ENCODE measurements around the gene PTPN5. TPM values are rescaled to one million over a fixed set of nuclear protein-coding genes. Genes with fewer than 3 reads are reported as not detected.

PTPN5 gene
- total and polyA plus RNA-seq, 2 donors = 0.09 to 0.46 TPM

DNA sequence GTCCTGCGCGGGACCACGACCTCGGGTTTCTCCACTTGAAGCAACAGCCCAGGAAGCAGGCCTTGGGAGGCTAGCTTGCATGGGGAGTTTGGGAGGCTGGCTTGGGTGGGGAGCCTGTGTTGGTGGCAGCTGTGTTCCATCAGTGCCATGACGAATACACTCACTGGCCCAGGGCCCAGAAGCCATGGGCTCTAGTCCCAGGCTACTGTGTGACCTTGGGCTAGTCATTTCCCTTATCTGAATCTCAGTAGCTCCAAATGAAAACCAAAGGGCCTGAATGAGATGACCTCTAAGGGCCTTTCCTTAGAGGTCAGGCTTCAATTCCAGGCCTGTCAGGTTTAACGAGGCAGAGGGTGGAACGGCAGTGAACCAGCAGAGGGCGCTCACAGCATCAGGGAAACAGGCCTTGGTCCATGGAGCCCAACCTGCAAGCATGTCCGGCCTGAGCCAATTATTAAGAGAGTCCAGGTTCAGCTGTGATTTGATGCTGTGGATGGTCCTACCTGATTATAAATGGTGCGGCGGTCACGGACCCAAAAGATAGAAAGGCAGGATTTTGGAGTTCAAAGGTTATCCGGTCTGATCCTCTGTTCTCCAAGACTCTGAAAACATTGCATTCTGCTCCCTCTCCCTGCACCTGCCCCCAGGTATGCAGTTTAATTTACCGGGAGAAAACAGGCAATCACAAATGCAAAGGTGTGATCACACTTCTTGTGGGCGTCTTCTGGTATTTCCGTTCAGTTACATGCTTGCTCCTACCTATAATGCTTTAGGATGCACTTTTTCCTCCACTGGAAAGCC lies 15.9 kb downstream of the PTPN5 start:
- Histone ChIP-seq H3K9me3 (ENCODE audit: control insufficient read depth in 2 of 2, insufficient read depth in 1 of 2, low read length in 1 of 2) (no peaks in the 10 kb centered on the region), H3K4me3 (ENCODE audit: low read length in 2 of 2) (no peak overlapping the region), H3K27ac (ENCODE audit: low read depth in 1 of 2, low read length in 1 of 2) (no peak overlapping the region), H3K27me3 (ENCODE audit: control insufficient read depth in 2 of 2, insufficient read depth in 1 of 2, low read length in 1 of 2) (peaks cover 0 to 7% of the 10 kb centered on the region in 2 donors), H3K4me1 (ENCODE audit: control insufficient read depth in 2 of 2, insufficient read depth in 2 of 2, low read length in 2 of 2) (no peaks in the 10 kb centered on the region), H3K36me3 (ENCODE audit: control insufficient read depth in 2 of 2, insufficient read depth in 2 of 2, low read length in 1 of 2) (no peaks in the 10 kb centered on the region)
- WGBS = 64% methylated on average over 16 of the region's 16 CpGs
- DNase-seq (ENCODE audit: low read depth in 6 of 9, low spot score in 9 of 9) = peak in 7 of 9 donors; percentile 3 to 42 (median 13)

DNA sequence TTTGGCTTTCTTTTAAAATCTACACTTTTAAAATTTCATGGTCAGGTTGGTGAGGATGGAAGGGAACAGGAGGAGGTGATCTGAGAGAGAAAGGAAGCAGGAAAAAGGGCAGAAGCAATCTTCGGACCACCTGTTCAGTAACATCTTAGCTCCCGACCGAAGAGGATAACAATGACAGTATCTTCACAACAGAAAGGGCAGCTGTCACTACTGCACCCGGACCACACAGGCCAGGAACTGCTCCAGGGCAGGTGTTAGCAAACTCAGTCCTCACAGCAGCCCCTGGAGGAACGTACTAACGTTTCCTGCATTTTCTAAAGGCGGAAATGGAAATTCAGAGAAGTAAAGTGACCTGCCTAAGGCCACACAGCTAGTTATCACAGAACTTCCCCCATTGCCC lies 16.8 kb downstream of the PTPN5 start:
- no peaks in the 10 kb centered on the region for H3K4me1 ChIP-seq (ENCODE audit: control insufficient read depth in 2 of 2, insufficient read depth in 2 of 2, low read length in 2 of 2)
- DNase-seq (ENCODE audit: low read depth in 6 of 9, low spot score in 9 of 9) = no peak
- WGBS = 91% methylated on average over 7 of the region's 7 CpGs

DNA sequence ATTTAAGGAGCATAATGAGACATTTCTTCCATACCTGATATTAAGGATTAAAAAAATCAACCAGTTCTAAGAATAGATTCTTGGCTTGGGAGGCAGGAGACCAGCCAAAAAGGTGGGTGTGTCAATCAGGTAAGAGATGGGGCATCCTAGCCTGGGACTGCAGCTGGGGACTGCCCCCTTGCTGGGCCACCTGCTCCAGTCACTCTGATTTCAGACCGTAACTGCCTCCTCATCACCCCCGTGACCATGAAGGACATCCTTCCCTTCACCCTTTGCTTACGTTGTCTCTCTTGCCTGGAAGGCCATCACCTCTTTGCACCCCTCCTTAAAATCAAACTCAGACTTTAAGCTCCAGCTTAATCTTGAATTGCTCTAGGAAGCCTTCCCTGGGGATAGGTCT lies 17.9 kb downstream of the PTPN5 start:
- 93% methylated on average over 3 of the region's 3 CpGs for WGBS
- Histone ChIP-seq H3K27ac (ENCODE audit: low read depth in 1 of 2, low read length in 1 of 2) (no peak overlapping the region), H3K27me3 (ENCODE audit: control insufficient read depth in 2 of 2, insufficient read depth in 1 of 2, low read length in 1 of 2) (peaks cover 0 to 7% of the 10 kb centered on the region in 2 donors), H3K4me1 (ENCODE audit: control insufficient read depth in 2 of 2, insufficient read depth in 2 of 2, low read length in 2 of 2) (no peaks in the 10 kb centered on the region), H3K9me3 (ENCODE audit: control insufficient read depth in 2 of 2, insufficient read depth in 1 of 2, low read length in 1 of 2) (no peaks in the 10 kb centered on the region), H3K4me3 (ENCODE audit: low read length in 2 of 2) (no peak overlapping the region), H3K36me3 (ENCODE audit: control insufficient read depth in 2 of 2, insufficient read depth in 2 of 2, low read length in 1 of 2) (no peaks in the 10 kb centered on the region)
- DNase-seq (ENCODE audit: low read depth in 6 of 9, low spot score in 9 of 9) = no peak

More for the DNA sequence above, 16.8 kb downstream of the PTPN5 start:
- H3K36me3 ChIP-seq (ENCODE audit: control insufficient read depth in 2 of 2, insufficient read depth in 2 of 2, low read length in 1 of 2) = no peaks in the 10 kb centered on the region
- no peaks in the 10 kb centered on the region for H3K9me3 ChIP-seq (ENCODE audit: control insufficient read depth in 2 of 2, insufficient read depth in 1 of 2, low read length in 1 of 2)
- no peak overlapping the region for H3K4me3 ChIP-seq (ENCODE audit: low read length in 2 of 2)
- no peak overlapping the region for H3K27ac ChIP-seq (ENCODE audit: low read depth in 1 of 2, low read length in 1 of 2)
- H3K27me3 ChIP-seq (ENCODE audit: control insufficient read depth in 2 of 2, insufficient read depth in 1 of 2, low read length in 1 of 2) = peaks cover 0 to 7% of the 10 kb centered on the region in 2 donors

DNA sequence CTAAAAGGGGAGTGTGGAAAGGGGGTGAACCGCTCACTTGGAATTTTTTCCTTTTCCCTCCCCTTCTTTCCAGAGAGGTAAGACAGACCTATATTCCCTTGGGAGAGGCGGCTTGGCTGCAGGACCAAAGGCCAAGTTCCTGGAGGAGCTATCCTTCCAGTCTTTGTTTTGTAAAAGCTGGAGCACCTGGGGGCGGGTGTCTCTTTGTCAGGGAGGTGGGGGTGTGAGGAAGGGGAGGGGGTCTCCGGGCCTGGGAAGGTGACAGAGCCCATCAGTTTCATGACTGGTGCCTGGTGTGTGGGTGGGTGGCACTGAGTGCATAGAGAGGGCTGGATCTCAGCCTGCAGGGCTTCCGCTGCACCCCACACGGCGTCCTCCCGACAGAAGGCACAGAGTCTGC lies 18.5 kb downstream of the PTPN5 start:
- DNase-seq (ENCODE audit: low read depth in 6 of 9, low spot score in 9 of 9) = no peak
- Histone ChIP-seq H3K9me3 (ENCODE audit: control insufficient read depth in 2 of 2, insufficient read depth in 1 of 2, low read length in 1 of 2) (no peaks in the 10 kb centered on the region), H3K4me3 (ENCODE audit: low read length in 2 of 2) (no peak overlapping the region), H3K4me1 (ENCODE audit: control insufficient read depth in 2 of 2, insufficient read depth in 2 of 2, low read length in 2 of 2) (no peaks in the 10 kb centered on the region), H3K27me3 (ENCODE audit: control insufficient read depth in 2 of 2, insufficient read depth in 1 of 2, low read length in 1 of 2) (peaks cover 0 to 7% of the 10 kb centered on the region in 2 donors), H3K36me3 (ENCODE audit: control insufficient read depth in 2 of 2, insufficient read depth in 2 of 2, low read length in 1 of 2) (no peaks in the 10 kb centered on the region), H3K27ac (ENCODE audit: low read depth in 1 of 2, low read length in 1 of 2) (no peak overlapping the region)
- 86% methylated on average over 8 of the region's 8 CpGs for WGBS

DNA sequence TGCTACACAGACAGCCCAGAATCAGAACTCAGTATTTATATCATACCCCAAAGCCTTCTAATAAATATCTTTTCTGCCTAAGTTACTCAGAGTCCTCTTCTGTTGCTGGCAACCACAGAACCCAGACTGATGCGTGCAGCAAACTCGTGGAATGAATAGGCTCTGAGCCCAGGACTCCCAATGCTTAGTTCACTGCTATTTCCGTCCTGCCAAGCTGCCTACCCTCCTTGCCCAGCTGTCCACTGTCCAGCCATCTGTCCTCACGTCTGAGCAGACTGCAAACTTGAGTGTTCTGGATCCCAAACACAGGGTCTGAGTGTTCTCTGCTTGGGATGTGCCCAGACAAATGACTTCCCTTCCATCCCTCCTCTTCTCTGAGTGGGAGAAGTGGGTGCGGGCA lies 19.4 kb downstream of the PTPN5 start:
- peaks cover 0 to 7% of the 10 kb centered on the region in 2 donors for H3K27me3 ChIP-seq (ENCODE audit: control insufficient read depth in 2 of 2, insufficient read depth in 1 of 2, low read length in 1 of 2)
- no peaks in the 10 kb centered on the region for H3K36me3 ChIP-seq (ENCODE audit: control insufficient read depth in 2 of 2, insufficient read depth in 2 of 2, low read length in 1 of 2)
- WGBS = 90% methylated on average over 5 of the region's 5 CpGs
- H3K4me3 ChIP-seq (ENCODE audit: low read length in 2 of 2) = no peak overlapping the region
- H3K9me3 ChIP-seq (ENCODE audit: control insufficient read depth in 2 of 2, insufficient read depth in 1 of 2, low read length in 1 of 2) = no peaks in the 10 kb centered on the region
- no peaks in the 10 kb centered on the region for H3K4me1 ChIP-seq (ENCODE audit: control insufficient read depth in 2 of 2, insufficient read depth in 2 of 2, low read length in 2 of 2)
- no peak for DNase-seq (ENCODE audit: low read depth in 6 of 9, low spot score in 9 of 9)
- H3K27ac ChIP-seq (ENCODE audit: low read depth in 1 of 2, low read length in 1 of 2) = no peak overlapping the region

DNA sequence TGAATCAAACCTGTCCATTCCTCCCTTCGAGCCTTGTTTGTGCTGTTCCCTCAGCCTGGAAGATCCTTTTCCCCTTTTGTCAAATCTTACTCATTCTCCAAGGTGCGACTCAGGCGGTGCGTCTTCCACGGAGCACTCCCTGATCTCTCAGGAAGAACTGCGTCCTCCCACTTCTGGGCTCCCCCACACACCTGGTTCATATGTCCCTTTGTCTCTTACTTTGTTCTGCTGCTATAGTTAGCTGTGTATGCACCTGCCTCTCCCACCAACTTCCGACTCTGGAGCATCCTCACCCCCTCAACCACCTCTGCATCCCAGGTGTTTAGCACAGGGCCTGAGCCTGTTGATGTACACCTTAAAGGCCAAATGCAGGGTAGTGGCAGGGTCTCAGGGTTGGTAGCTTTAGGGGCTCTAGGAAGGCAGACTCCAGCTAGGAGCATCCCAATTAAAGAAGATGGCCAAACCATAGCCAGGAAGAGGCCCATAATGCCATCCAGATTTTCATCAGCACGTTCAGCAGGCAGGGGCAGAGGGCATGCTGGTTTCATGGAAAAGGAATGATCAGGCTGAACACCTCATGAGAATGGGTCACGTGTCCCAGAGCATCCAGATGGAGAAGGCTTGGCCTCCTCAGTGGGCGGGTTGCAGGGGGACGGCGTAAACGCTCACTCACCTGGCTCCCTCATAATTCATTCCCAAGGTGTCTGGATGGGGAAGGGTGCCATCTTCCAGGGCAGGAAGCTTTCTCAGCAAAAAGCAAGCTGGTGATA lies 20.1 kb downstream of the PTPN5 start:
- H3K4me3 ChIP-seq (ENCODE audit: low read length in 2 of 2) = no peak overlapping the region
- WGBS = 90% methylated on average over 13 of the region's 13 CpGs
- H3K27me3 ChIP-seq (ENCODE audit: control insufficient read depth in 2 of 2, insufficient read depth in 1 of 2, low read length in 1 of 2) = peaks cover 0 to 7% of the 10 kb centered on the region in 2 donors
- no peaks in the 10 kb centered on the region for H3K36me3 ChIP-seq (ENCODE audit: control insufficient read depth in 2 of 2, insufficient read depth in 2 of 2, low read length in 1 of 2)
- H3K9me3 ChIP-seq (ENCODE audit: control insufficient read depth in 2 of 2, insufficient read depth in 1 of 2, low read length in 1 of 2) = no peaks in the 10 kb centered on the region
- no peak overlapping the region for H3K27ac ChIP-seq (ENCODE audit: low read depth in 1 of 2, low read length in 1 of 2)
- no peaks in the 10 kb centered on the region for H3K4me1 ChIP-seq (ENCODE audit: control insufficient read depth in 2 of 2, insufficient read depth in 2 of 2, low read length in 2 of 2)
- no peak for DNase-seq (ENCODE audit: low read depth in 6 of 9, low spot score in 9 of 9)

DNA sequence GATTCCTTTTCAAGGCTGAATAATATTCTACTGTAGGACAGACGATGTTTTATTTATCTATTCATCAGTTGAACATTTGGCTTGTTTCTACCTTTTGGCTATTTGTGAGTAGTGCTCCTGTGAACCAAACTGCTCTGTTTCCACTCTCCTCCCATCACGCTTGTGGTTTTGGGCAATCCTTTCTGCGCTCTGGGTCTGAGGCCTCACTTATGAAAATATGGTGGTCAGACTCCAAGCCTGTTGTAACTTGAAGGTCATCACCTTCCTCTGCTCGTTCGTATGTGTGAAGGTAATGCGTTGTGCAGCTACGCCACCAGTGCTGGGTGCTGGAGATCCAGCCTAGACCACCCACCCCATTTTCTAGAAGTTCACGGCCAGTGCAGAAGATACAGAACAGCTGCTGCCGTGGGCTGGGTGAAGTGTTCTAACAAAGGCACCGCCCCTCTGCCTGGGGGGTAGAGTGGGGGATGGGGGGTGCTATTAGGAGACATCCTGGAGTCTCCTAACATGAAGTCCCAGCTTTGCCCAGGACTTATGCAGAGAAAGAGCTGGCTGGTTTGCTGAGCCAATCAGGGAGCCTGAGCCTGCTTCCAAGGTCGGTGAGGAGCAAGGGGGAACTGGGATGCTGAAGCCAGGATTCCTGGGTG lies 21.0 kb downstream of the PTPN5 start:
- Histone ChIP-seq H3K4me3 (ENCODE audit: low read length in 2 of 2) (no peak overlapping the region), H3K27me3 (ENCODE audit: control insufficient read depth in 2 of 2, insufficient read depth in 1 of 2, low read length in 1 of 2) (peaks cover 0 to 7% of the 10 kb centered on the region in 2 donors), H3K4me1 (ENCODE audit: control insufficient read depth in 2 of 2, insufficient read depth in 2 of 2, low read length in 2 of 2) (no peaks in the 10 kb centered on the region), H3K36me3 (ENCODE audit: control insufficient read depth in 2 of 2, insufficient read depth in 2 of 2, low read length in 1 of 2) (no peaks in the 10 kb centered on the region), H3K27ac (ENCODE audit: low read depth in 1 of 2, low read length in 1 of 2) (no peak overlapping the region), H3K9me3 (ENCODE audit: control insufficient read depth in 2 of 2, insufficient read depth in 1 of 2, low read length in 1 of 2) (no peaks in the 10 kb centered on the region)
- WGBS = 89% methylated on average over 11 of the region's 11 CpGs
- no peak for DNase-seq (ENCODE audit: low read depth in 6 of 9, low spot score in 9 of 9)

DNA sequence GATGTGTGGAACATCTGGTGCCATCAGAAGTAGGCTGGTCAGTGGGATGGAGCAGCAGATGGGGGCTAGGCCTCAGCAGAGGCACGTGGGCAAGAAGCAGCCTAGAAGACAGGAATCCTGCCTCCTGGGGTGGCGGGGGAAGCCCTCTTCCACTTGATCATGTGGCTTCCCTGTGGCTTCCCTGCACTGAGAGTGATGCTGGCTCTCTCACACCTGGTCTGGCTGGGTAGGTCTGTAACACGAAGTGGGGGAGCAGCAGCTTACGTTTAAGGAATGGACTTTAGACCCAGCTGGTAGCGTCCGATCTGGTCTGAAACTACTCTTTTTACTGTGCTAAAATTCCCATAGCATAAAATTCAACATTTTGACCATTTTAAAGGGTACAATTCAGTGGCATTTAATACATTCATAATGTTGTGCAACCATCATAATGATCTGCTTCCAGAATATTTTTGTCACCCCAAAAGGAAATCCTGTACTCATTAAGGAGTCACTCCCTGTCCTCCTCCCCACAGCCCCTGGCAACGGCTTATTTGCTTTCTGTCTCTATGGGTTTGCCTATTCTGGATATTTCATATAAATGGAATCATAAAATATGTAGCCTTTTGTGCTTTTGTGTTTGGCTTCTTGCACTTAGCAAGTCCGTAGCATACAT lies 21.7 kb downstream of the PTPN5 start:
- H3K9me3 ChIP-seq (ENCODE audit: control insufficient read depth in 2 of 2, insufficient read depth in 1 of 2, low read length in 1 of 2) = no peaks in the 10 kb centered on the region
- H3K27me3 ChIP-seq (ENCODE audit: control insufficient read depth in 2 of 2, insufficient read depth in 1 of 2, low read length in 1 of 2) = peaks cover 0 to 4% of the 10 kb centered on the region in 2 donors
- DNase-seq (ENCODE audit: low read depth in 6 of 9, low spot score in 9 of 9) = no peak
- H3K36me3 ChIP-seq (ENCODE audit: control insufficient read depth in 2 of 2, insufficient read depth in 2 of 2, low read length in 1 of 2) = no peaks in the 10 kb centered on the region
- H3K27ac ChIP-seq (ENCODE audit: low read depth in 1 of 2, low read length in 1 of 2) = no peak overlapping the region
- 42% methylated on average over 8 of the region's 8 CpGs for WGBS
- no peaks in the 10 kb centered on the region for H3K4me1 ChIP-seq (ENCODE audit: control insufficient read depth in 2 of 2, insufficient read depth in 2 of 2, low read length in 2 of 2)
- no peak overlapping the region for H3K4me3 ChIP-seq (ENCODE audit: low read length in 2 of 2)
